HCEC 1CT (cell line): ENCODE measurements around the gene SH3BP2.

Experiments
- DNase-seq: peaks from one replicate; pipeline ENCODE4 v3.0.0-alpha.2; 2017

The SH3BP2 gene

GRCh38 chr4:2804449-2804972 lies 11.6 kb downstream of the SH3BP2 start:
- no peak for DNase-seq

GRCh38 chr4:2804973-2805501 lies 12.2 kb downstream of the SH3BP2 start:
- DNase-seq: no peak

GRCh38 chr4:2805712-2806389 lies 13.0 kb downstream of the SH3BP2 start:
- no peak for DNase-seq

GRCh38 chr4:2806390-2807355 lies 13.8 kb downstream of the SH3BP2 start:
- DNase-seq: no peak

GRCh38 chr4:2807571-2807970 lies 14.7 kb downstream of the SH3BP2 start:
- no peak for DNase-seq

- DNase-seq: no peak
Measured at GRCh38 chr4:2808001-2808400, 15.1 kb downstream of the SH3BP2 start.

- DNase-seq: no peak
Measured at GRCh38 chr4:2809610-2810180, 16.8 kb downstream of the SH3BP2 start.

GRCh38 chr4:2810388-2810787 lies 17.5 kb downstream of the SH3BP2 start:
- no peak for DNase-seq

- no peak for DNase-seq
Measured at GRCh38 chr4:2811830-2812611, 19.1 kb downstream of the SH3BP2 start.

GRCh38 chr4:2812612-2813354 lies 19.9 kb downstream of the SH3BP2 start:
- no peak for DNase-seq

- no peak for DNase-seq
Measured at GRCh38 chr4:2813446-2814405, 20.8 kb downstream of the SH3BP2 start.

- DNase-seq: no peak
Measured at GRCh38 chr4:2814627-2815270, 21.9 kb downstream of the SH3BP2 start.

- no peak for DNase-seq
Measured at GRCh38 chr4:2816401-2816954, 23.6 kb downstream of the SH3BP2 start.

- DNase-seq: no peak
Measured at GRCh38 chr4:2817137-2817536, 24.3 kb downstream of the SH3BP2 start.

- no peak for DNase-seq
Measured at GRCh38 chr4:2817701-2818350, 24.9 kb downstream of the SH3BP2 start.

- DNase-seq: no peak
Measured at GRCh38 chr4:2818351-2818939, 25.6 kb downstream of the SH3BP2 start.

- DNase-seq: no peak
Measured at GRCh38 chr4:2819244-2820215, 26.6 kb downstream of the SH3BP2 start.
